ENCODE measurements around the gene GALNT9.
"Not testable (repeated sequence)": the region's sequence is repeated elsewhere in the genome, so short reads cannot be mapped to it uniquely, and the experiment has no call there.

The GALNT9 gene

GRCh38 chr12:132268674-132269073 lies 60.7 kb downstream of the GALNT9 start:
- H3K9me3 Mint-ChIP-seq, result no peaks in the 10 kb centered on the region
- no peaks in the 10 kb centered on the region for H3K4me1 Mint-ChIP-seq
- ATAC-seq, result no peak

GRCh38 chr12:132267873-132268272 lies 61.5 kb downstream of the GALNT9 start:
- Mint-ChIP-seq H3K27me3 (peaks cover 7% of the 10 kb centered on the region), H3K4me1 (no peaks in the 10 kb centered on the region), H3K27ac (no peak overlapping the region), H3K4me3 (no peak overlapping the region), H3K9me3 (no peaks in the 10 kb centered on the region)
- DNase-seq (no peak), ATAC-seq (no peak)

More at GRCh38 chr12:132268674-132269073, 60.7 kb downstream of the GALNT9 start:
- no peak for DNase-seq
- Mint-ChIP-seq H3K27me3 (peaks cover 7% of the 10 kb centered on the region), H3K4me3 (no peak overlapping the region), H3K27ac (no peak overlapping the region)

- DNase-seq, result no peak
- Mint-ChIP-seq H3K27me3 (peaks cover 9% of the 10 kb centered on the region), H3K4me3 (no peak overlapping the region), H3K27ac (no peak overlapping the region), H3K9me3 (no peaks in the 10 kb centered on the region), H3K4me1 (no peaks in the 10 kb centered on the region)
- ATAC-seq, result no peak
Measured at GRCh38 chr12:132266802-132267201, 62.6 kb downstream of the GALNT9 start.

GRCh38 chr12:132266370-132266769 lies 63.0 kb downstream of the GALNT9 start:
- no peaks in the 10 kb centered on the region for H3K9me3 Mint-ChIP-seq
- DNase-seq (no peak), ATAC-seq (no peak)
- H3K4me1 Mint-ChIP-seq, result no peaks in the 10 kb centered on the region
- no peak overlapping the region for H3K4me3 Mint-ChIP-seq
- H3K27ac Mint-ChIP-seq, result no peak overlapping the region
- peaks cover 13% of the 10 kb centered on the region for H3K27me3 Mint-ChIP-seq

- not testable (repeated sequence) for H3K9me3 Mint-ChIP-seq, H3K4me1 Mint-ChIP-seq, ATAC-seq, H3K4me3 Mint-ChIP-seq, DNase-seq
- Mint-ChIP-seq H3K27ac (peak overlapping the region in 1 of 2 donors; percentile 20), H3K27me3 (peaks cover 18% of the 10 kb centered on the region)
Measured at GRCh38 chr12:132265822-132266221, 63.6 kb downstream of the GALNT9 start.

GRCh38 chr12:132265056-132265800 lies 64.2 kb downstream of the GALNT9 start:
- Mint-ChIP-seq H3K27ac (peak overlapping the region in 1 of 2 donors; percentile 20), H3K4me1 (no peaks in the 10 kb centered on the region), H3K9me3 (no peaks in the 10 kb centered on the region), H3K27me3 (peaks cover 13% of the 10 kb centered on the region), H3K4me3 (no peak overlapping the region)
- DNase-seq (no peak), ATAC-seq (no peak)

GRCh38 chr12:132264086-132265010 lies 65.0 kb downstream of the GALNT9 start:
- H3K27me3 Mint-ChIP-seq, result peaks cover 13% of the 10 kb centered on the region
- H3K9me3 Mint-ChIP-seq, result no peaks in the 10 kb centered on the region
- DNase-seq (no peak), ATAC-seq (no peak)
- no peak overlapping the region for H3K4me3 Mint-ChIP-seq
- H3K27ac Mint-ChIP-seq, result no peak overlapping the region
- no peaks in the 10 kb centered on the region for H3K4me1 Mint-ChIP-seq

GRCh38 chr12:132263451-132264049 lies 65.8 kb downstream of the GALNT9 start:
- H3K27ac Mint-ChIP-seq, result no peak overlapping the region
- H3K9me3 Mint-ChIP-seq, result no peaks in the 10 kb centered on the region
- no peak overlapping the region for H3K4me3 Mint-ChIP-seq
- ATAC-seq (no peak), DNase-seq (no peak)
- H3K4me1 Mint-ChIP-seq, result no peaks in the 10 kb centered on the region
- H3K27me3 Mint-ChIP-seq, result peaks cover 13% of the 10 kb centered on the region

- peaks cover 13% of the 10 kb centered on the region for H3K27me3 Mint-ChIP-seq
- no peak overlapping the region for H3K4me3 Mint-ChIP-seq
- H3K27ac Mint-ChIP-seq, result no peak overlapping the region
- H3K4me1 Mint-ChIP-seq, result no peaks in the 10 kb centered on the region
- no peaks in the 10 kb centered on the region for H3K9me3 Mint-ChIP-seq
- DNase-seq (no peak), ATAC-seq (no peak)
Measured at GRCh38 chr12:132263061-132263360, 66.4 kb downstream of the GALNT9 start.

GRCh38 chr12:132262256-132263060 lies 66.9 kb downstream of the GALNT9 start:
- Mint-ChIP-seq H3K4me1 (no peaks in the 10 kb centered on the region), H3K27me3 (peaks cover 13% of the 10 kb centered on the region), H3K4me3 (no peak overlapping the region), H3K9me3 (no peaks in the 10 kb centered on the region), H3K27ac (no peak overlapping the region)
- no peak for DNase-seq
- ATAC-seq, result no peak

- Mint-ChIP-seq H3K9me3 (no peaks in the 10 kb centered on the region), H3K27ac (no peak overlapping the region), H3K27me3 (peaks cover 13% of the 10 kb centered on the region), H3K4me1 (no peaks in the 10 kb centered on the region), H3K4me3 (no peak overlapping the region)
- no peak for DNase-seq
- no peak for ATAC-seq
Measured at GRCh38 chr12:132261328-132262138, 67.9 kb downstream of the GALNT9 start.

- Mint-ChIP-seq H3K27ac (no peak overlapping the region), H3K9me3 (no peaks in the 10 kb centered on the region), H3K27me3 (peaks cover 13% of the 10 kb centered on the region), H3K4me1 (no peaks in the 10 kb centered on the region), H3K4me3 (no peak overlapping the region)
- ATAC-seq, result no peak
- DNase-seq, result no peak
Measured at GRCh38 chr12:132260721-132261120, 68.7 kb downstream of the GALNT9 start.

GRCh38 chr12:132259872-132260695 lies 69.3 kb downstream of the GALNT9 start:
- Mint-ChIP-seq H3K4me1 (no peaks in the 10 kb centered on the region), H3K27ac (no peak overlapping the region), H3K9me3 (no peaks in the 10 kb centered on the region), H3K4me3 (no peak overlapping the region), H3K27me3 (peaks cover 13% of the 10 kb centered on the region)
- DNase-seq (no peak), ATAC-seq (no peak)

GRCh38 chr12:132259364-132259871 lies 70.0 kb downstream of the GALNT9 start:
- no peak overlapping the region for H3K27ac Mint-ChIP-seq
- ATAC-seq (no peak), DNase-seq (no peak)
- H3K27me3 Mint-ChIP-seq, result peaks cover 13% of the 10 kb centered on the region
- H3K9me3 Mint-ChIP-seq, result no peaks in the 10 kb centered on the region
- no peaks in the 10 kb centered on the region for H3K4me1 Mint-ChIP-seq
- no peak overlapping the region for H3K4me3 Mint-ChIP-seq
